GM12801 (cell line): ENCODE results near the gene ENSA.

ENCODE experiments used
- TF ChIP-seq, protein P1 (sequence below): IDR thresholded peaks from one replicate; pipeline ENCODE4 v1.5.1; 2011; ENCODE audit warnings: control low read depth; ENCODE audit not compliant: insufficient read length; ENCODE audit errors: extremely low read depth

The ENSA gene

DNA sequence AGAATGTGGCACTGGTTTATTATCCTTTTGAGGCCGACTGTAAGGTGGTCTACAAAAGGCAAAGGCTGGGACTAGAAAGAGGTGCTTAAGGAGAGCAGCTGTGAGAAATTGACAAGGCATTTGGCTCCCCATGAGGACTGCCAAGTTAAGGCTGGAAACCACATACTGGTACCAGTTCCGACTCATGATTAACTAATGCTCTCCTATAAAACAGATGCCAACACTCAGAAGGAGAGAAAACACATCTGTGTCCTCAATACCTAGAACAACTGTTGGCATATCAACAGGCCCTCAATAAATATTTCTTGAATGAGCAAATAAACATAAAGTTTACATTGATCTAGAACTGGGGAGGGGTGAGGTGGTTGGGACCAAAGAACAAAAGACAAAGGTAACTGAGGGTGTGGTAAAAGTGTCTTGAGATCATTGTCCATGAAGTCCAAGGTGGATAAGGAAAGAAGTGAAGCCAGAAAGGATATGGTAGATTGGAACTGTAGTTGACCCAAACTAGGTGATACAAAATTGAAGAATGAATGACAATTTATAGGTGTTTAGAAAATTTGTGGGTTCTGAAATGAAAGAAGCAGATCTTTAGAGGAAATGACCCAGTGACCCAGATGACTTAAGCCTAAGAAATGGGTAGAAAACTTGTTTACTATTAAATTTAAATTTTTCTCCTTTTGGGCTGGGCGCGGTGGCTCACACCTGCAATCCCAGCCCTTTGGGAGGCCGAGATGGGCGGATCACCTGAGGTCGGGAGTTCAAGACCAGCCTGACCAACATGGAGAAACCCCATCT is 33.1 kb downstream of the ENSA start:
- TF ChIP-seq, protein P1, sequence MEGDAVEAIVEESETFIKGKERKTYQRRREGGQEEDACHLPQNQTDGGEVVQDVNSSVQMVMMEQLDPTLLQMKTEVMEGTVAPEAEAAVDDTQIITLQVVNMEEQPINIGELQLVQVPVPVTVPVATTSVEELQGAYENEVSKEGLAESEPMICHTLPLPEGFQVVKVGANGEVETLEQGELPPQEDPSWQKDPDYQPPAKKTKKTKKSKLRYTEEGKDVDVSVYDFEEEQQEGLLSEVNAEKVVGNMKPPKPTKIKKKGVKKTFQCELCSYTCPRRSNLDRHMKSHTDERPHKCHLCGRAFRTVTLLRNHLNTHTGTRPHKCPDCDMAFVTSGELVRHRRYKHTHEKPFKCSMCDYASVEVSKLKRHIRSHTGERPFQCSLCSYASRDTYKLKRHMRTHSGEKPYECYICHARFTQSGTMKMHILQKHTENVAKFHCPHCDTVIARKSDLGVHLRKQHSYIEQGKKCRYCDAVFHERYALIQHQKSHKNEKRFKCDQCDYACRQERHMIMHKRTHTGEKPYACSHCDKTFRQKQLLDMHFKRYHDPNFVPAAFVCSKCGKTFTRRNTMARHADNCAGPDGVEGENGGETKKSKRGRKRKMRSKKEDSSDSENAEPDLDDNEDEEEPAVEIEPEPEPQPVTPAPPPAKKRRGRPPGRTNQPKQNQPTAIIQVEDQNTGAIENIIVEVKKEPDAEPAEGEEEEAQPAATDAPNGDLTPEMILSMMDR, result no peak

DNA sequence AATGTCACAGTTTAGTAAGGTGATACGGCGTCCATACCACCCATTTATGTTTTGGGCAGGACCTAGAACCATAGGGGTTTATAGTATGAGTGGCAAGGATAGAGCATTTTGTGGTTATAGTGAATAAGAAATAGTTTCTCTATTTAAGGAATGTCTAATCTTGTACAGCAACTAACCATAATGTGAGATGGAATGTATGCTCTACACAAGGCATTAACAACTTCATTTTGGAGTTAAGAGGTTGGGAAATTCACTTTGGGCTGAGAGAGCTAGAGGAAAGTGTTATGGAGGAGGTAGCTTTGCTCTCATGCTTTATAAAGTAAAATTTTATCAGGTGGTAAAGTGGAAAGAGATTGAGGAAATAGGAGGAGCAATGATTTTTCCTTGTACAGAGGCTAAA is 47.0 kb downstream of the ENSA start:
- TF ChIP-seq, protein P1, result no peak

DNA sequence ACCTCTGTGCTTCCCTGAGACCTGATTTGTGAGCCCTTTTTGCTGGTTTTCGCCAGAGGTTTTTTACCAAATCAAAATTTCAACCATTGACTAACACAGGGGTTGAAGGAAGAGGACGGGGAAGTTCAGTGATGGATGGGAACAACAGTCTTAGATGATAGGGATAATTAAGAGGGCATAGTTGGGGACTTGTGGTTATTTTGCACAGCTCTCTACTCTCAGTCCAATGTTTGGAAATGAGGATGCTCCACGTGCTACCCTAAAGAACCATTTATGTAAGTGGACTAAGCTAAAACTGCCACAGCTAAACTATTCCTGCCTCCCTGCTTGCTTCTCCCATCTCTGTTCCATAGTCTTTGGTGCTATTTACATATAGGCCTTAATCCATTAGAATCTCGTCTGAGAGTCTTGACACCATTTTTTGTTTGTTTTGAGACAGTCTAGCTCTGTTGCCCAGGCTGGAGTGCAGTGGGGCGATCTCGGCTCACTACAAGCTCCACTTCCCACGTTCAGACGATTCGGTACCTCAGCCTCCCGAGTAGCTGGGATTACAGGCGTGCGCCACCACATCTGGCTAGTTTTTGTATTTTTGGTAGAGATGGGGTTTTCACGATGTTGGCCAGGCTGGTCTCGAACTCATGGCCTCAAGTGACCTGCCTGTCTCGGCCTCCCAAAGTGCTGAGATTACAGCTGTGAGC is 49.3 kb downstream of the ENSA start:
- TF ChIP-seq, protein P1, result no peak

DNA sequence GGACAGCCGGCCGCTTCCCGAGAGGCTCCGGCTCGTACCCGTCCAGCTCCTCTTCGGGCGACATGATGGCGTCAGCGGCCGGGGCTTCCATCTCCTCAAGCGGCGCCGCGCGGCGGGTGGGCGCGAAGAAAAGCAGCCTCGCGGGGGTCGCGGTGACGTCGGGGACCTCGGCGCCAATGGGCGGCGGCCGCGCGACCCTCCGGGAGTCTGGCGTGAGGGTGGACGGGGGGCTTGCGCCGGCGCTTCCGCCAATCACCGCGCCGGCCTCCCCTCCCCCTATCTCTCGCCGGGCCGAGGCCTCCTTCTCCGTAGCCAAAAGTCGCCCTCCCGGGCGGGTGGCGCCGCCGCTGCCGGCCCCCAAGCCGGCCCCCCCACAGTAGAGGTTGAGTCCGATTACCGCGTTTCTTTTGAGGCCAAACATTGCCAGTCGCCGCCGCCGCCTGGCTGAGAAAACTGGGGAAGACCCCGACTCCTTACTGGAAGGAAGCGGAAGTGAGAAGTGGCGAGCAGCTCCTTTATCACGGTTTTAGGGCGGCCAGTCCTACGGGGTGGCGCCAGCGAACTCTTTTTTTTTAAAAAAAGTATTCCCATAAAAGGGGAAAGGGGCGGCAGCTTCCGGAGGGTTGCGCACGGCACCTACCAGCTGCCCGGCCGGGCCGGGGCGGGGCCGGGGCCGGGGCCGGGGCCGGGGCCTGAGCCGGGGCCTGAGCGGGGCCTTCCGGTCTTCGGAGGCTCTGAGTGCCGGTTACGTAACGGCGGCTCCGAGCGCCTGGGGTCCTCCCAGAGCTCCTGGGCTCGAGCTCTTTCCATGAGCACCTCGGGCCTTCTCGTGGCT is 50.1 kb downstream of the ENSA start, which contains the start of gene MCL1:
Gene MCL1 (minus strand): TSS at position 501 of the 835 bp plus-strand sequence. CDS start 80 bp downstream, at position 421.
- TF ChIP-seq, protein P1, result no peak

DNA sequence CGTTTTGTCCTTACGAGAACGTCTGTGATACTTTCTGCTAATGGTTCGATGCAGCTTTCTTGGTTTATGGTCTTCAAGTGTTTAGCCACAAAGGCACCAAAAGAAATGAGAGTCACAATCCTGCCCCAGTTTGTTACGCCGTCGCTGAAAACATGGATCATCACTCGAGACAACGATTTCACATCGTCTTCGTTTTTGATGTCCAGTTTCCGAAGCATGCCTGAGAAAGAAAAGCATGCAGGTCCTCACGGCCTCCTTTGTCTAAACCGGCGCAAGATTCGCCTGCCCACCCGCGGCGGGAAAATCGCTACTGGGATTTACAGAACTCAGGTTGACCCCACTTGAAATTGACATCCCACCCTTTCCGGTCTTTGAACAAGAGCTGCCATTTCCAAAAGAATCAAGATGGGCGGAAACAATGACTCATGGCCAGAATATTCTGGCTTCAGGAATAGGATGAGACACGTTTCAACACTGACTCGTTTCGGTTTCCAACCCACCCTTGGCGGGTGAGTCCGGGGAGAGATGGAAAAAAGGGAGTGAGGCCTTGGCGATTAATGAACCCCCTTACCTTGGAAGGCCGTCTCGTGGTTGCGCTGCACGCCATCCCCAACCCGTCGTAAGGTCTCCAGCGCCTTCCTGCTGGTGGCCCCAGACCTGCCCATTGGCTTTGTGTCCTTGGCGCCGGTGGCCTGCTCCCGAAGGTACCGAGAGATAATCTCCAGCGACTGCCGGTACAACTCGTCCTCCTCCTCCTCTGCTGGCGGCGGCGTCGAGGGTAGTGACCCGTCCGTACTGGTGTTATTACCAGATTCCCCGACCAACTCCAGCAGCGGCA is 50.9 kb downstream of the ENSA start:
- TF ChIP-seq, protein P1, result no peak

DNA sequence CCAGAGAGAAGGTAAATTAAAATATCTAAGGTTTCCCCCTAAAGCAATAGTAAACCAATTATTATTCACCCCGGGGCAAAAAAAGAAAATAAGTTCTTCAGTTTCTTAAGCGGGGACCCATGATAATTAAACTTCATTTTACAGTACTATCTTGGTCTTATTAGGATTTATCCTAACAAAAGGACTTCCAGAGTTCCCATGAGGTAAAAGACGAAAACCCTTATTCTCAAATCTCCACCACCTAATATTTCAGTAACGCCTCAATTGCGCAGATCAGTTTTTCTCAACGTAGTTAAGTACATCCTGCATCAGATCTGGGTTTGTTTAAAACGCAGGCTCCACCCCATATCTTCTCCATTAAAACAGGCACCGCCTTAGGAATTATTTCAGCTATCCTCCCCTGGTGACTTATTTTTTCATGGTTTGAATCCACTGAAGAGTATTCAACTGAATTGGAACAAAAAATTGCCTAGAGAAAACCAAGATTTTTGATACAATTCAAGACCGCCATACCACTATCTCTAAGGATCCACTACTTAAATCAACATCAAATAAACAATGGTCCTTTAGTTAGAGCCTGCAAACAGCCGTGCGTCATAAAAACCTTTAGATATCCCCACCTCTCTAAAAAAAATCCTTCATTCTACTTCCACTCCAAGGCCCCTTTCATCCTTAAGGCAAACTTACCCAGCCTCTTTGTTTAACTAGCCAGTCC is 51.7 kb downstream of the ENSA start:
- TF ChIP-seq, protein P1, result no peak
